Spleen (tissue), 7 donors: ENCODE data around the gene ZDHHC9.

ENCODE experiments used
- CTCF ChIP-seq, 11 experiments: fragments of 200-600 bp in 7 of 11; fragments of 450-650 bp in 4 of 11; sonication (generic) in 4 of 11; IDR thresholded peaks in 8 of 11; conservative IDR thresholded peaks in 3 of 11; 1 replicate in 7 of 11; 2 replicates in 4 of 11; pipeline versions ENCODE4 v1.4.0 to v1.8.0; 2016 to 2021; ENCODE audit warnings: antibody characterized with exemption in 11 of 11, inconsistent platforms in 4 of 11, mild to moderate bottlenecking in 1 of 11
- POLR2A ChIP-seq, 3 donors: fragments of 450-650 bp; IDR thresholded peaks; one replicate each; pipeline ENCODE4 v1.5.1; 2017; ENCODE audit warnings: antibody characterized with exemption in 3 of 3, mild to moderate bottlenecking in 1 of 3
- POLR2AphosphoS5 ChIP-seq, 3 donors: sonication (generic); formaldehyde crosslinking; IDR thresholded peaks; one replicate each; pipeline ENCODE4 v1.5.1; 2017; ENCODE audit warnings: antibody characterized with exemption in 3 of 3
- donor health status: DM: no; HTN: no; CAD: no; lungs with moderate emphysema.
- donor health status: DM: no; HTN: no; CAD: no.
- donor health status: DM: no; HTN: no; CAD: no.

- no peak for TF ChIP-seq CTCF (IDR thresholded peaks at IDR 0.05 in 8 of 11, conservative IDR thresholded peaks at IDR 0.05 in 3 of 11)
- no peak for TF ChIP-seq POLR2A (IDR thresholded peaks at IDR 0.05)
- no peak for TF ChIP-seq POLR2AphosphoS5 (IDR thresholded peaks at IDR 0.05)
These were observed 69.8 kb downstream of the ZDHHC9 start for GRCh38 chrX:129773649-129774458.
